Lung (tissue), 12 donors: ENCODE data around the gene WDR55. TPM values are rescaled to one million over a fixed set of nuclear protein-coding genes. Genes with fewer than 3 reads are reported as not detected.
"Not testable (repeated sequence)": the region's sequence is repeated elsewhere in the genome, so short reads cannot be mapped to it uniquely, and the experiment has no call there.

Experiments used
- ATAC-seq: fragments of 200-7000 bp; cut with Tn5 transposase; one replicate; pipeline ENCODE4 v1.9.1; 2020; ENCODE audit warnings: moderate number of reproducible peaks; ENCODE audit not compliant: insufficient read depth, low FRiP score
- DNase-seq, 3 donors: peaks; one replicate each; pipeline ENCODE4 v3.0.0-alpha.2; 2013 to 2017
- H3K27ac ChIP-seq, 2 donors: one replicate each; pipeline ENCODE4 v1.5.1; 2013; ENCODE audit warnings: mild to moderate bottlenecking in 2 of 2, moderate library complexity in 2 of 2, control low read depth in 1 of 2, inconsistent platforms in 1 of 2, low read depth in 1 of 2, low read length in 1 of 2
- H3K27me3 ChIP-seq, 3 donors: one replicate each; pipeline ENCODE4 v1.5.1; 2013; ENCODE audit warnings: low read length in 2 of 3; ENCODE audit not compliant: control insufficient read depth in 3 of 3, insufficient read depth in 3 of 3
- H3K36me3 ChIP-seq, 4 donors: one replicate each; pipeline ENCODE4 v1.5.1; 2013; ENCODE audit warnings: low read length in 4 of 4, mild to moderate bottlenecking in 1 of 4, moderate library complexity in 1 of 4; ENCODE audit not compliant: control insufficient read depth in 4 of 4, insufficient read depth in 4 of 4
- H3K4me1 ChIP-seq, 5 donors: one replicate each; pipeline ENCODE4 v1.5.1; 2013; ENCODE audit warnings: low read length in 5 of 5, mild to moderate bottlenecking in 2 of 5, moderate library complexity in 1 of 5; ENCODE audit not compliant: control insufficient read depth in 5 of 5, insufficient read depth in 5 of 5
- H3K4me3 ChIP-seq: one replicate; pipeline ENCODE4 v1.5.1; 2013; ENCODE audit warnings: mild to moderate bottlenecking, control low read depth, moderate library complexity
- H3K9ac ChIP-seq, 2 donors: one replicate each; pipeline ENCODE4 v1.5.1; 2013; ENCODE audit warnings: low read length in 2 of 2, control low read depth in 1 of 2; ENCODE audit not compliant: insufficient read depth in 1 of 2
- H3K9me3 ChIP-seq, 4 donors: one replicate each; pipeline ENCODE4 v1.5.1; 2013; ENCODE audit warnings: low read length in 3 of 4, mild to moderate bottlenecking in 1 of 4, moderate library complexity in 1 of 4; ENCODE audit not compliant: control insufficient read depth in 4 of 4, insufficient read depth in 3 of 4
- CTCF ChIP-seq: IDR thresholded peaks from 2 replicates; pipeline ENCODE4 v1.5.1; 2012; ENCODE audit warnings: mild to moderate bottlenecking; ENCODE audit errors: control extremely low read depth, extremely low read depth
- WGBS, 2 donors: extraction: QIAGEN DNeasy Blood & Tissue Kit; methylation state at CpG; one replicate each; pipeline ENCODE4 v1.1.7; 2013; 5-methylcytosine and 5-hydroxymethylcytosine counted together
- polyA plus RNA-seq, 2 donors: library from polyadenylated mRNA; stranded (reverse); fragments of 200-250 nt; gene quantifications; one replicate each; pipeline ENCODE4 v1.2.1, GENCODE V29; 2013
- total RNA-seq, 2 donors: library from RNA; depleted of rRNA in 1 of 2; stranded (reverse); fragments of >200 nt in 1 of 2; gene quantifications; one replicate each; pipeline ENCODE4 v1.2.1, GENCODE V29; 2014 to 2021
- donor health status: control.
- donor health status: control.
- donor health status: Bipolar disorder and iron deficiency.
- donor health status: healthy.
- donor health status: DM: yes; HTN: yes; CAD: no.

The WDR55 gene
- total and polyA plus RNA-seq, 4 donors = 15.0 to 25.5 (median 17.2) TPM

GRCh38 chr5:140635291-140636257, 29.1 kb upstream of the WDR55 start:
- no peak for TF ChIP-seq CTCF
- Histone ChIP-seq H3K4me3 (no peak overlapping the region), H3K27me3 (peaks cover 0 to 31% (median 19%) of the 10 kb centered on the region in 3 donors), H3K27ac (no peak overlapping the region), H3K9ac (no peak overlapping the region), H3K4me1 (peaks cover 0 to 39% (median 9%) of the 10 kb centered on the region in 5 donors), H3K9me3 (no peaks in the 10 kb centered on the region), H3K36me3 (no peaks in the 10 kb centered on the region)
- ATAC-seq = no peak
- WGBS, 2 donors = 88 to 91% methylated on average over 8 of the region's 8 CpGs
- DNase-seq = no peak

- H3K36me3 ChIP-seq = peaks cover 0 to 10% (median 4%) of the 10 kb centered on the region in 4 donors
- no peak overlapping the region for H3K4me3 ChIP-seq
- no peaks in the 10 kb centered on the region for H3K9me3 ChIP-seq
- H3K4me1 ChIP-seq = peaks cover 0 to 20% (median 4%) of the 10 kb centered on the region in 5 donors
- peaks cover 0 to 15% (median 11%) of the 10 kb centered on the region in 3 donors for H3K27me3 ChIP-seq
- no peak for ATAC-seq
- no peak overlapping the region for H3K27ac ChIP-seq
- TF ChIP-seq CTCF = no peak
- 80 to 84% methylated on average over 10 of the region's 10 CpGs for WGBS, 2 donors
- no peak for DNase-seq
- H3K9ac ChIP-seq = no peak overlapping the region
Observed at GRCh38 chr5:140637371-140638100, 27.2 kb upstream of the WDR55 start.

- ATAC-seq, H3K27me3 ChIP-seq, DNase-seq, H3K9me3 ChIP-seq: not testable (repeated sequence)
- peaks cover 0 to 11% (median 4%) of the 10 kb centered on the region in 5 donors for H3K4me1 ChIP-seq
- peak overlapping the region; percentile 28 for H3K4me3 ChIP-seq
- H3K27ac ChIP-seq = peak overlapping the region; percentile 72 to 80
- H3K36me3 ChIP-seq = peaks cover 0 to 16% (median 10%) of the 10 kb centered on the region in 4 donors
- H3K9ac ChIP-seq = peak overlapping the region in 1 of 2 donors; percentile 89
- WGBS, 2 donors = 10 to 16% methylated on average over 9 of the region's 9 CpGs
Observed at GRCh38 chr5:140638898-140639147, 25.9 kb upstream of the WDR55 start.
